Muscle layer of duodenum (tissue), 2 donors: ENCODE data around the gene CILP.
A peak's percentile ranks its signal among the peaks of the same experiment; 100 is the strongest.
"Not testable (repeated sequence)": the region's sequence is repeated elsewhere in the genome, so short reads cannot be mapped to it uniquely, and the experiment has no call there.

Experiments used
- H3K27ac ChIP-seq: one replicate; pipeline ENCODE4 v1.7.0; 2013; ENCODE audit warnings: mild to moderate bottlenecking, low read length
- H3K27me3 ChIP-seq: one replicate; pipeline ENCODE4 v1.7.0; 2013; ENCODE audit warnings: low read depth, mild to moderate bottlenecking, control low read depth, low read length
- H3K36me3 ChIP-seq, 2 donors: one replicate each; pipeline ENCODE4 v1.7.0; 2013; ENCODE audit warnings: low read length in 2 of 2, control low read depth in 1 of 2, mild to moderate bottlenecking in 1 of 2; ENCODE audit not compliant: insufficient read depth in 2 of 2, control insufficient read depth in 1 of 2
- H3K4me1 ChIP-seq, 2 donors: one replicate each; pipeline ENCODE4 v1.7.0; 2013; ENCODE audit warnings: low read length in 2 of 2, mild to moderate bottlenecking in 2 of 2, control low read depth in 1 of 2, moderate library complexity in 1 of 2; ENCODE audit not compliant: insufficient read depth in 2 of 2, control insufficient read depth in 1 of 2
- H3K4me3 ChIP-seq, 2 donors: one replicate each; pipeline ENCODE4 v1.7.0; 2013; ENCODE audit warnings: low read length in 2 of 2, low read depth in 1 of 2, mild to moderate bottlenecking in 1 of 2
- H3K9me3 ChIP-seq, 2 donors: one replicate each; pipeline ENCODE4 v1.7.0; 2013; ENCODE audit warnings: low read length in 2 of 2, control low read depth in 1 of 2, mild to moderate bottlenecking in 1 of 2; ENCODE audit not compliant: control insufficient read depth in 1 of 2
- donor health status: healthy.

The CILP gene

GRCh38 chr15:65189102-65189740 is 22.1 kb downstream of the CILP start:
- no peaks in the 10 kb centered on the region for H3K36me3 ChIP-seq
- H3K27ac ChIP-seq, result no peak overlapping the region
- H3K4me3 ChIP-seq, result no peak overlapping the region
- no peaks in the 10 kb centered on the region for H3K27me3 ChIP-seq
- no peaks in the 10 kb centered on the region for H3K9me3 ChIP-seq
- H3K4me1 ChIP-seq, result no peaks in the 10 kb centered on the region

- not testable (repeated sequence) for H3K27ac ChIP-seq, H3K4me3 ChIP-seq, H3K9me3 ChIP-seq, H3K27me3 ChIP-seq, H3K4me1 ChIP-seq, H3K36me3 ChIP-seq
Measured at GRCh38 chr15:65188472-65188871, 22.8 kb downstream of the CILP start.

GRCh38 chr15:65184868-65185717 is 26.2 kb downstream of the CILP start, which contains the start of gene CLPX:
TSS of gene CLPX (minus strand) at chr15:65185342. CDS start at chr15:65185153, 189 bp downstream.
- Histone ChIP-seq H3K4me3 (peak within 1 kb of the TSS; percentile 61 to 96), H3K36me3 (no peaks in the 10 kb centered on the region), H3K9me3 (no peaks in the 10 kb centered on the region), H3K27me3 (no peaks in the 10 kb centered on the region), H3K27ac (peak within 1 kb of the TSS; percentile 94), H3K4me1 (peaks cover 4 to 16% of the 10 kb centered on the region in 2 donors)

GRCh38 chr15:65184305-65184867 is 26.9 kb downstream of the CILP start:
- Histone ChIP-seq H3K4me3 (peak overlapping the region; percentile 61 to 96), H3K9me3 (no peaks in the 10 kb centered on the region), H3K4me1 (peaks cover 4 to 16% of the 10 kb centered on the region in 2 donors), H3K36me3 (peaks cover 0 to 6% of the 10 kb centered on the region in 2 donors), H3K27me3 (no peaks in the 10 kb centered on the region), H3K27ac (peak overlapping the region; percentile 94)

GRCh38 chr15:65183865-65184159 is 27.5 kb downstream of the CILP start:
- no peaks in the 10 kb centered on the region for H3K27me3 ChIP-seq
- H3K9me3 ChIP-seq, result no peaks in the 10 kb centered on the region
- peak overlapping the region; percentile 94 for H3K27ac ChIP-seq
- peaks cover 4 to 16% of the 10 kb centered on the region in 2 donors for H3K4me1 ChIP-seq
- peaks cover 0 to 6% of the 10 kb centered on the region in 2 donors for H3K36me3 ChIP-seq
- H3K4me3 ChIP-seq, result peak overlapping the region; percentile 61 to 96

- Histone ChIP-seq H3K4me3 (peak overlapping the region in 1 of 2 donors; percentile 4), H3K4me1 (peaks cover 4 to 16% of the 10 kb centered on the region in 2 donors)
Measured at GRCh38 chr15:65182538-65182937, 28.7 kb downstream of the CILP start.

GRCh38 chr15:65181582-65182353 is 29.5 kb downstream of the CILP start:
- H3K27me3 ChIP-seq, H3K9me3 ChIP-seq, H3K27ac ChIP-seq, H3K4me3 ChIP-seq: not testable (repeated sequence)
- H3K36me3 ChIP-seq, result peaks cover 13% of the 10 kb centered on the region in 2 donors
- H3K4me1 ChIP-seq, result peaks cover 4 to 16% of the 10 kb centered on the region in 2 donors

More at GRCh38 chr15:65182538-65182937, 28.7 kb downstream of the CILP start:
- H3K9me3 ChIP-seq, result no peaks in the 10 kb centered on the region
- H3K27ac ChIP-seq, result no peak overlapping the region
- peaks cover 7 to 11% of the 10 kb centered on the region in 2 donors for H3K36me3 ChIP-seq
- no peaks in the 10 kb centered on the region for H3K27me3 ChIP-seq

GRCh38 chr15:65180167-65180566 is 31.1 kb downstream of the CILP start:
- no peak overlapping the region for H3K4me3 ChIP-seq
- no peaks in the 10 kb centered on the region for H3K27me3 ChIP-seq
- no peak overlapping the region for H3K27ac ChIP-seq
- H3K9me3 ChIP-seq, result no peaks in the 10 kb centered on the region
- peaks cover 4 to 16% of the 10 kb centered on the region in 2 donors for H3K4me1 ChIP-seq
- peaks cover 18 to 21% of the 10 kb centered on the region in 2 donors for H3K36me3 ChIP-seq

- H3K4me3 ChIP-seq, result no peak overlapping the region
- H3K27me3 ChIP-seq, result no peaks in the 10 kb centered on the region
- no peak overlapping the region for H3K27ac ChIP-seq
- H3K4me1 ChIP-seq, result peaks cover 4 to 7% of the 10 kb centered on the region in 2 donors
- no peaks in the 10 kb centered on the region for H3K9me3 ChIP-seq
- peaks cover 26 to 27% of the 10 kb centered on the region in 2 donors for H3K36me3 ChIP-seq
Measured at GRCh38 chr15:65177901-65178300, 33.4 kb downstream of the CILP start.

- Histone ChIP-seq H3K36me3 (peaks cover 27 to 42% of the 10 kb centered on the region in 2 donors), H3K4me1 (no peaks in the 10 kb centered on the region), H3K4me3 (no peak overlapping the region), H3K9me3 (no peaks in the 10 kb centered on the region), H3K27ac (no peak overlapping the region), H3K27me3 (no peaks in the 10 kb centered on the region)
Measured at GRCh38 chr15:65176056-65176455, 35.2 kb downstream of the CILP start.

- no peak overlapping the region for H3K27ac ChIP-seq
- H3K36me3 ChIP-seq, result peaks cover 27 to 42% of the 10 kb centered on the region in 2 donors
- H3K4me3 ChIP-seq, result no peak overlapping the region
- no peaks in the 10 kb centered on the region for H3K27me3 ChIP-seq
- no peaks in the 10 kb centered on the region for H3K4me1 ChIP-seq
- H3K9me3 ChIP-seq, result no peaks in the 10 kb centered on the region
Measured at GRCh38 chr15:65175511-65175910, 35.8 kb downstream of the CILP start.
